AG04450 (cell line): ENCODE measurements around the gene AQP12B. TPM values are rescaled to one million over a fixed set of nuclear protein-coding genes. Genes with fewer than 3 reads are reported as not detected.
"Not testable (repeated sequence)": the region's sequence is repeated elsewhere in the genome, so short reads cannot be mapped to it uniquely, and the experiment has no call there.

Experiments
- CTCF ChIA-PET: fragments of 300-600, 350-600 bp; formaldehyde crosslinking; extraction: SDS; loops from one replicate; lab custom pipeline; 2022; ENCODE audit warnings: antibody characterized with exemption, inconsistent platforms; lab: Charles Lee
- POLR2A ChIA-PET: fragments of 350-600 bp; formaldehyde crosslinking; extraction: SDS; loops from one replicate; lab custom pipeline; 2021; ENCODE audit warnings: antibody characterized with exemption, inconsistent platforms; lab: Yijun Ruan, JAX
- DNase-seq: peaks from one replicate; pipeline ENCODE4 v3.0.0-alpha.2; 2011; ENCODE audit warnings: low read depth, low spot score
- H3K27ac ChIP-seq: one replicate; pipeline ENCODE4 v1.5.1; 2012; ENCODE audit warnings: low read depth, low read length, control low read depth
- H3K27me3 ChIP-seq: one replicate; pipeline ENCODE4 v1.6.0; 2012; ENCODE audit warnings: low read length; ENCODE audit not compliant: control insufficient read depth, insufficient read depth
- H3K4me3 ChIP-seq: 2 replicates; pipeline ENCODE4 v1.5.1; 2011; ENCODE audit warnings: mild to moderate bottlenecking, low read depth, low read length, control low read depth
- H3K9me3 ChIP-seq: 2 replicates; pipeline ENCODE4 v1.5.1; 2012; ENCODE audit warnings: low read length; ENCODE audit not compliant: control insufficient read depth, insufficient read depth
- CTCF ChIP-seq: IDR thresholded peaks from 2 replicates; pipeline ENCODE4 v1.5.1; 2011; ENCODE audit warnings: low read depth, low read length, control low read depth, inconsistent platforms
- polyA plus RNA-seq: library from polyadenylated mRNA; depleted of rRNA; stranded (reverse); fragments of >200 nt; gene quantifications from 2 replicates; pipeline ENCODE4 v1.2.3, GENCODE V29; 2011

AQP12B gene
- polyA plus RNA-seq, 1 experiment, result not detected

GRCh38 chr2:240703417-240704341 is 21.0 kb upstream of the AQP12B start:
- Histone ChIP-seq H3K4me3 (no peak overlapping the region), H3K9me3 (no peaks in the 10 kb centered on the region; the same call in 1 of the 2 replicates), H3K27ac (no peak overlapping the region), H3K27me3 (peaks cover 30% of the 10 kb centered on the region)
- DNase-seq, result no peak
- ChIA-PET CTCF (no interaction called here), POLR2A (no interaction called here)
- TF ChIP-seq CTCF, result no peak

- Histone ChIP-seq H3K9me3 (no peaks in the 10 kb centered on the region; the same call in 1 of the 2 replicates), H3K4me3 (no peak overlapping the region), H3K27ac (no peak overlapping the region), H3K27me3 (peaks cover 23% of the 10 kb centered on the region)
- no peak for DNase-seq
- no peak for TF ChIP-seq CTCF
- ChIA-PET POLR2A (no interaction called here), CTCF (no interaction called here)
Observed at GRCh38 chr2:240702640-240703011, 19.9 kb upstream of the AQP12B start.

GRCh38 chr2:240701736-240702639 is 19.3 kb upstream of the AQP12B start:
- Histone ChIP-seq H3K9me3 (no peaks in the 10 kb centered on the region; the same call in 1 of the 2 replicates), H3K4me3 (no peak overlapping the region), H3K27me3 (peaks cover 17% of the 10 kb centered on the region), H3K27ac (no peak overlapping the region)
- ChIA-PET CTCF (no interaction called here), POLR2A (no interaction called here)
- no peak for DNase-seq
- no peak for TF ChIP-seq CTCF

- Histone ChIP-seq H3K9me3 (no peaks in the 10 kb centered on the region; the same call in 1 of the 2 replicates), H3K27me3 (peaks cover 16% of the 10 kb centered on the region), H3K4me3 (no peak overlapping the region), H3K27ac (no peak overlapping the region)
- POLR2A ChIA-PET, result no interaction called here
- no peak for DNase-seq
- CTCF ChIA-PET, result no interaction called here
- no peak for TF ChIP-seq CTCF
Observed at GRCh38 chr2:240701091-240701735, 18.5 kb upstream of the AQP12B start.

- H3K27me3 ChIP-seq, result peaks cover 15% of the 10 kb centered on the region
- CTCF ChIA-PET, POLR2A ChIA-PET, H3K9me3 ChIP-seq, H3K4me3 ChIP-seq, DNase-seq, H3K27ac ChIP-seq: not testable (repeated sequence)
Observed at GRCh38 chr2:240700616-240701015, 17.9 kb upstream of the AQP12B start.

- POLR2A ChIA-PET, DNase-seq, H3K4me3 ChIP-seq, H3K27me3 ChIP-seq, H3K27ac ChIP-seq, H3K9me3 ChIP-seq: not testable (repeated sequence)
- CTCF ChIA-PET, result interaction anchor here (0.8 kb wide), 1 partner anchor 186 kb away, joined by 3 read pairs; no protein-coding TSS in a partner anchor
Observed at GRCh38 chr2:240699835-240700234, 17.1 kb upstream of the AQP12B start.

GRCh38 chr2:240698852-240699561 is 16.3 kb upstream of the AQP12B start:
- CTCF ChIA-PET, H3K27me3 ChIP-seq: not testable (repeated sequence)

More at GRCh38 chr2:240698852-240699561, 16.3 kb upstream of the AQP12B start:
- DNase-seq, POLR2A ChIA-PET, H3K27ac ChIP-seq, H3K4me3 ChIP-seq, H3K9me3 ChIP-seq: not testable (repeated sequence)
